HG03442 (cell line): ENCODE results near the gene IL1RAP.
"Not testable (repeated sequence)": the region's sequence is repeated elsewhere in the genome, so short reads cannot be mapped to it uniquely, and the experiment has no call there.

Experiments
- ATAC-seq: cut with Tn5 transposase; IDR thresholded peaks from one replicate; pipeline ENCODE4 v1.9.1; 2021; ENCODE audit warnings: mild to moderate bottlenecking, moderate library complexity; ENCODE audit not compliant: unreplicated experiment

Gene IL1RAP, protein sequence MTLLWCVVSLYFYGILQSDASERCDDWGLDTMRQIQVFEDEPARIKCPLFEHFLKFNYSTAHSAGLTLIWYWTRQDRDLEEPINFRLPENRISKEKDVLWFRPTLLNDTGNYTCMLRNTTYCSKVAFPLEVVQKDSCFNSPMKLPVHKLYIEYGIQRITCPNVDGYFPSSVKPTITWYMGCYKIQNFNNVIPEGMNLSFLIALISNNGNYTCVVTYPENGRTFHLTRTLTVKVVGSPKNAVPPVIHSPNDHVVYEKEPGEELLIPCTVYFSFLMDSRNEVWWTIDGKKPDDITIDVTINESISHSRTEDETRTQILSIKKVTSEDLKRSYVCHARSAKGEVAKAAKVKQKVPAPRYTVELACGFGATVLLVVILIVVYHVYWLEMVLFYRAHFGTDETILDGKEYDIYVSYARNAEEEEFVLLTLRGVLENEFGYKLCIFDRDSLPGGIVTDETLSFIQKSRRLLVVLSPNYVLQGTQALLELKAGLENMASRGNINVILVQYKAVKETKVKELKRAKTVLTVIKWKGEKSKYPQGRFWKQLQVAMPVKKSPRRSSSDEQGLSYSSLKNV

DNA sequence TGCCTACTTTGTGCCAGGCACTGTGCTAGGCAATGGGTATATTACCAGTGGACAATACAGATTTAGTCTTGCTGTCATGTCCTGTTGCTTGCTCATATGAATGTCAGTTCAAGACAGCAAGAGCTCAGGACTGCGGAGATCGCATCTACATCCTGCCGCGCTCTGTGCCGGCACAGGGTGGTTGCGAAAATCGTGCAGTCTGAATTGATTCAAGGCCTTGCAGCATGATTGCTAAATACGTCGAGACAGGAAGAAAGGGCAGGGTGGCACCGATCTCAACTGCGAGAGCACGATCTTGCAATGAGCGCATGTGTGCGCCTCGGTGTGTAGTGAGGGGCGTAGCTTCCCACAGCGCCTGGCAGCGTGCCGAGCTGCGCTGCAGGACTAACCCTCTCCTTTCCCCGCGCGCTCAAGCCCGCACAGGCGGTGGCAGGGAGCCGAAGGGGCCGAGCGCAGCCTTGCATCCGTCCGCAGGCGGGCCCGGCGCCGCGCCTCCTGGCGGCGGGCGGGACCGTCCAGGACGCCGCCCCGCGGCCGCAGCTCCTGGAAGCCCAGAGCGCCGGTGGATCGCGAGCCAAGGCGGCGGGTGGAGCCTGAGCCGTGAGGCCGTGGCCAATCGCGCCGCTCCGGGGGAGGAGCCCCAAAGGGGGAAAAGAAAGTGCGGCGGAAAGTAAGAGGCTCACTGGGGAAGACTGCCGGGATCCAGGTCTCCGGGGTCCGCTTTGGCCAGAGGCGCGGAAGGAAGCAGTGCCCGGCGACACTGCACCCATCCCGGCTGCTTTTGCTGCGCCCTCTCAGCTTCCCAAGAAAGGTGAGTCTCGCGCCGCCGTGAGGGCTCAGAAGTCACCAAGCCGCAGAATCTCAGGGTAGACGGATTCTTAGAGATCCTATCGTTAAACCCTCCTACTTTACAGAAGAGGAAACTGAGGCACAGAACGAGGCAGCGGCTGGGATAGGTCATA is at the start of gene IL1RAP:
Gene IL1RAP (plus strand): TSS at position 677 of the 962 bp plus-strand sequence. CDS start 50,205 bp downstream, outside the sequence.
- ATAC-seq = peak; percentile 99

DNA sequence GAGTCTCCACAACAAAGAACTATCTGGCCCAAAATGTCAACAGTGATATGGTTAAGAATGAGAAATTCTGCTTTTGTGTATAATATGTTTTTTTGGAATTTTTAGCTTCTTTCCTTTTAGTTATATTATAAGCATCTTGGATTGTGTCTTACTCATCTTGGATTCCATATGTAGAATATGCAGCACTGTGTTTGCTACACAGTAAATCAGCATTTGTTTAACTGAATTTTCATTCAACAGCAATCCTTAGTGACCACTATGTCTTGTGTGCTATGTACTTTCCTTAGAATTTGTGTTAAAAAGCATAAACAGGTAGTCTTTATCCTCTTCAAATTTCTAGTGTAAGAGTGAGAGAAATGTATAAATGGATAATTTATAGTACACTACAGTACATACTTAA is 46.0 kb upstream of the IL1RAP start:
- ATAC-seq = no peak

DNA sequence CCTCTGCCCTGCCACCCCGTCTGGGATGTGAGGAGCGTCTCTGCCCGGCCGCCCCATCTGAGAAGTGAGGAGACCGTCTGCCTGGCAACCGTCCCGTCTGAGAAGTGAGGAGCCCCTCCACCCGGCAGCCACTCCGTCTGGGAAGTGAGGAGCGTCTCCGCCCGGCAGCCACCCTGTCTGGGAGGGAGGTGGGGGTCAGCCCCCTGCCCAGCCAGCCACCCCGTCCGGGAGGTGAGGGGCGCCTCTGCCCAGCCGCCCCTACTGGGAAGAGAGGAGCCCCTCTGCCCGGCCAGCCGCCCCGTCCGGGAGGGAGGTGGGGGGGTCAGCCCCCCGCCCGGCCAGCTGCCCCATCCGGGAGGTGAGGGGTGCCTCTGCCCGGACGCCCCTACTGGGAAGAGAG is 40.6 kb upstream of the IL1RAP start:
- not testable (repeated sequence) for ATAC-seq

DNA sequence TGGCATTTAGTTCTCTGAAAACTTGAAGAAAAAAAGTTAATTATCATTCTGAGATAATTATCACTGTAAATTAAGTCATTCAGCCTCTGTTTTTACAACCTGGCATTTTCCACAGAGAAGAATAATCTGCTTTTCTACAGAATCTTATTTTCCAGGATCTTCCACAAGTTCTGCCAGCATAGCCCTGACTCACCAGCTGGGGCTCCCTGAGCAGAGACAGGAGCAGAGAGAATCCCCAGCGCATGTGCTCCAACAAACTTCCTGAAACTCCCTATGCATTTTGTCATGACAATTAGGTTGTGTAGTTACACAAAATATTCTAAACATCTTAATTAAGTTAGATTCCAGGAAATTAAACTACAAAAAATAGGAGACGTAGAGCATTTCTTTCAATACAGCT is 32.1 kb upstream of the IL1RAP start:
- no peak for ATAC-seq

DNA sequence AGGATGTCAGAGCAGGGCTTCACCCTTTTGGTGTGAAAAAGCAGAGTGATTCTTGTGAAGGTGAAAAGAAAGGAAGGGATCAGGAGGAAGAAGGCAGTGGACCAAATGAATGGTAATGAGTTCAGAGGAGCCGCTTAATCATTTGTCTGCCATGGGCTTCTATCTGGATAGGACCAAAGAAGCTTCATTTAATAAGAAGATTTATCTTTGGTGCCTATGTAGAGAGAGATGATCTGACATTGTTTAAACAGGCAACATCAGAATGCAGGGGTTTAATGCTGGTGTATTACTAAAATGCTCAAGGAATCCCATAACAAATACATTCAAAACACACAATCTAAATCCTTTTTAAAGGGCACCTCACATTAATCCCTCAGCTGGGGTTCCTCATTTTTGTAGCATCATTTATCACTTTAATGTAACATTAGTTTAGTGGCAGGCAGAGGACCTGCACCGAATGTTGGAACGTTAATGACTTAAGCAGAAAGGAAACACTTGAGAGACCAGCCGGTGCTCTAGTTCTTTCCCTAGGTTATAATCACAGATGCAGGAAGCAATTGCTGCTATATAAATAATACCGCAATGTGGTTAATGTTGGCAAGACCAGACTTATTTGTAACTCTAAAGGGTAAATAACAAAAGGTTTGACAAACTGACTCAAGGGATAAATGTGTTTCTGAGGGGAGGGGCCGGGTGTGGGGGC is 27.9 kb upstream of the IL1RAP start:
- no peak for ATAC-seq

DNA sequence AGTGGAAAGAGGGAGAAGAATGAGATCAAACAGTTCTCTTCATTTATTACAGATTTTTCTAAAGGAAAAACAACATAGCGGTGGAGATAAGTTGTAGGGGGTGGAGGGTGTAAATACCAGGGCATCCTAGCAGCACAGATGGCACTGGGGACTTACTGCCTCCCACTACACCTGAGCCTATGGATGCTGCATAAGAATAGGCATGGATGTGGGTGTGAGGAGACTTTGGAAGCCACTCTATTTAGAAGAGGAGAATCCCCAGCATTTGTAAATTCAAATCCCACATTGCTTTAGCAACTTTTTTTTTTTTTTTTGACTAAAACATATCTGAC is 27.4 kb upstream of the IL1RAP start:
- no peak for ATAC-seq

DNA sequence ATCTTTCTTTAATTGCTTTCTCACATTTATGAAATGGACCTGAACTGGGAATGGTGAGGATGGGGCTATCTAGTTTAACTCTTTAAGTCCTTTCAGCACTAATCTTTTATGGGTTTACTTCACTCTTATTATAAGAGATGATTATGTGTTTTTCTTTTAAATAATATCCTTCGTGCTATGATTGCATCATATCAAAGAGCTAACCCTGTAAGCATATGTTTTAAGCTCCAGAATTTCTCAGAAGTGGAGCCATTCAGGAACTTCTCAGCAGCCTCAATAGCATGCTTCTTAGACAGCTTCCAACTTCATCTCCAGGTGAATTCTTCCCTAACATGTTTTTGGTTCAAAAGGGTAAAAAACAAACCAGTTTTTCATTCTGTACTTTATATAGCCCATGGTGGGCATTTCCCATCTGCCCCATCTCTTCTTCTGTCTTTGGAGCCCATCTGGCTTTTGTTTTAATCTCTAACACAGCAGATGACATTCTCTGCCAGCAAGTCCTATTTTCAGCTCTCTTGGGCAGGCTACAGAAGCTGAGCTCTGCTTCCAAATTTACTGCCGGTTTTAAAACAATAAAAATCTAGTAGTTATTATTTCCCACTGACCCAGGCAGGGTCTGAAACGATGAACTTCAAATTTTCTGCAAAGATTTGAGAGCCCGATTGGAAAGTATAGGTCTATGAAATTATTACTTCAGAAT is 26.8 kb upstream of the IL1RAP start:
- no peak for ATAC-seq

DNA sequence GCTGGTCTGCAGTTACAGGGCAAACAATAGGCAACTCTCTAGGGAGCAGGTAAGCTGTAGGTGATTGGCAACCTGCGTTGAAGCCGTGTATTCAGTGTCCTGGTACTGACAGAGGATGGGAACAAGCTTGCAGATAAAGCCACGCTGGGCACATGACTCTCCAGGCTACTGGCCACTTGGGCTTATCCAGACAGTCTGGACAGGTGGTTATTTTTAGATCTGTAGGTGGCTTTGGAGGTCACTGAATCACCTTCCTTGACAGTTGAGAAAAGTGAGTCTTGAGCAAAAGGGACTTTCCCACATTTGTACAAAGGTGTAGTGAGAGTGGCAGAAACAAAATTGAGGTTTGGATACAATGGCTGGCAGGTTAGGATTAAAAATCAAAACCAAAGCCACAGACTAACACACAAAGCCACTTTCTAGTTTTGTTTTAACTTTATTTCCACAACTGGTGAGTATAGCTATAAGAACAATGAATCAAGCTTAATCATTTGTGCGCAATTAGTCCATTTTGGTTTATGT is 22.3 kb upstream of the IL1RAP start:
- no peak for ATAC-seq

DNA sequence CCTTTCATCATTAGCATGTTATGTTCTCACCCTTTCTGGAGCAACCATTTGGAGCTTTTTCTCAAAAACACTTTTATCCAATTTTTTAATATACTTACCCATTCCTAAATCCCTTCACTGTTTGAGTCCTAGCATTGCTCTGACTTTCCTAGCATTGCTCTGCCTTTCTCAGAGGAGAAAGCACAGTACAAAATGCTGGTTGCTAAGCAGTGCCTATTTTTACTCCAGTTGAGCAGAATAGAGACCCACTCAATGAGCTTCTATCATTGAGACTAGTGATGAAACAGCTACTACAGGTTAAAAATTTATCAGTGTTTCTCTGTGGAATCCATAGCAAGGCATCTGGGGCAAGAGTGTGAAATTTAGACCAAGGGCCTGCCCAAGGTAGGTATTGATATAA is 21.8 kb upstream of the IL1RAP start:
- no peak for ATAC-seq

DNA sequence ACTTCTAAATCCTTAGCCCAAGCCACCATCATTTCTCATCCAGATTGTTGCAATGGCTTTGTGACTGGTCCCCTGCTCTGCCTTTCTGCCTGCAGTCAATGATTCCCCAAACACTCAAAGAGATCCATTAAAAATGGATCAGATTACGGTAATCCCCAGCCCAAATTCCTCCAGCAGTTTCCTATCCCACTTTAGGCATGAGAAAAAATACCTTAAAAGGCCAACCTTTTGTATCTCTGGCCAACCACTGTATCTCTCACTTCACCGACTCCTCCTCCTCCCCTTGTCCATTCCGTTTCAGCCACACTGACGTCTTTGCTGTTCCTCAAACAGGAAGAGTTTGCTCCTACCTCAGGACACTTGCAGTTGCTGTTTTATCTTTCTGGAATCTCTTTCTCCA is 20.9 kb upstream of the IL1RAP start:
- no peak for ATAC-seq

DNA sequence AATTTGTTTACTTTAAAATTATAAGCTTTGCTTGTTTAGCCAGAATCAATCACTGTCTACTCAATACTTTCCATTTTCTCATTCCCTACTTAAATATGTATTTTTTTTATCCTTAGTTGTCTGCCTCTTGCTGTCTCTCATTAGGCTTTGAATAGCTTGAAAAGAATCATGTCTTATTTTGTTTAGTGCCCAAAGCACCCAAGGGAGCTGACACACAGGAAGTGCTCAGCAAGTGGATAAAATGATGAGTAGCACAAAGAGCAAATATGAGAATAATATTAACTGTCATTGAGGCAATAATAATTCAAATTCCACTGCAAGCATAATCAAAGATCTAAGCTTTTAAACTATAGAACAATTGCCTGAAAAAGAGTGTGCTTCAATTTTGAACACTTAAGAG is 19.0 kb upstream of the IL1RAP start:
- no peak for ATAC-seq

DNA sequence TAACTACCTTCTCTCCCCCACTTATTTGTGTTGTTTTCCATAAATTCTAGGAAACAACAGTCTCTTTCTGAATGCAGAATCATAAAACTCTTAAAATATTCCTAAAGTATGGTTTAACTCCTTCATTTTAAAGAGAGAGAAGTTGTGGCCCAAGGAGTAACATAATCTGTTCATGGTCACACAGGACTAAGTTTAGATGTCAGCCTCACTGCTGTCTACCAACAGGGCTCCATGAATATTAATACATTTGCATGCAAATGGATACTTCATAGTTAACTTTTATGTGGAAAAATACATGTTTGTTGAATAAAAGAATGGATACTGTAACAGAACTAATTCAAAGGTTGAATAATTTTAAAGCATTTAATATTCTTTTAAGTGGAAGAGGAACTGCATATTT is 18.5 kb upstream of the IL1RAP start:
- ATAC-seq = no peak

DNA sequence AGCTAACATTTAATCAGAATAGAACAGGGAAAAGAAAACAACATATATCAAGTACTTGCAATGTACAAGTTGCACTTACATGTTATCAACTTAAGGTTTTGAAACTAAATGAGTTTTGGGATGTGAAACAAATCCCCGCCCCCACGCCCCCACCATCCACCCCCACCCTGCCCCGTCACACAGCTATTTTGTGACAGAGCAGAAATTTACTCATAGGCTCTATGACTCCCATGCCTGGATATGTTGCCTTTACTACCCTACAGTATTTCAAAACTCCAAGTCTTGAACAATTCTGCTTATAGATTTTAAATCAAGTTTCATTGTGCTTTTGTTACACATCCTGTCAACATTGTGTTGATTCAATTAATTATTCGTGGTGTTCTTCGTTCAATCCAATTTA is 18.1 kb upstream of the IL1RAP start:
- ATAC-seq = no peak

DNA sequence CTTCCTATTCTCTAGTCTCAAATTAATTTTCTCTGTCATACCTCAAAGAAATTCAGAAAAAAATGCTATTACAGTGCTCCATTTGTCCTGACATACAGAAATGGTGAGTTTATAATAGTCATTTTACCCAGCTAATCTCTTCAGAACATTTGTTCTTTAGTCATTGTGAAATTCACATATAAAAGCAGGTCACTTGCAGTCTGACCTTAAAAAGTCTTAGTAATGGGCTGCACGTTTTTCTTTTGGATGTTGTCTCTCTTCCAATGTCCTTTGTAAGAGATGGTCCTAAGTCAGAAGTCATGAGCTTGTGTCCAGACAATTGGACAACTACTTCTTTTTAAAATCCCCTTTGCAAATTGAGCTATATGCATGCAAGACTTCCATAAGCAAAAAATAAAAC is 17.0 kb upstream of the IL1RAP start:
- no peak for ATAC-seq

DNA sequence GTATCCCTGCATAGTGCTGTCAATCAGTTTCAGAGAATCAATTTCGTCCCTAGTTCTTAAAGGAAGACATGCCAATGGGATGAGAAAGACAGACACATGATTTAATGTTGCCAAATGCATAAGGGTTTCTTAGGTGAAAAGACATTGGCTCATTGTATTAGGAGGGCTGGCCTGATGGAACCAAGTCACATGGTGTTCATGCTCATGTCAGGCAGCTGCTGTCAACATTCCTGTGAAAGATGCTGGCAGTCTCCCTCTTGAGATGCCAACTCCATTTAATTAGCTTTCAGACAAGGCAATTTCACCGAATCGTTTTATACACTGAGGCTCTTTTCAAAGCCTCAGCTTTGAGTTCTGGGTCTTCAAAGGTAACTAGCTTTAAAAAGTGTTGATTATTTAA is 16.1 kb upstream of the IL1RAP start:
- no peak for ATAC-seq

DNA sequence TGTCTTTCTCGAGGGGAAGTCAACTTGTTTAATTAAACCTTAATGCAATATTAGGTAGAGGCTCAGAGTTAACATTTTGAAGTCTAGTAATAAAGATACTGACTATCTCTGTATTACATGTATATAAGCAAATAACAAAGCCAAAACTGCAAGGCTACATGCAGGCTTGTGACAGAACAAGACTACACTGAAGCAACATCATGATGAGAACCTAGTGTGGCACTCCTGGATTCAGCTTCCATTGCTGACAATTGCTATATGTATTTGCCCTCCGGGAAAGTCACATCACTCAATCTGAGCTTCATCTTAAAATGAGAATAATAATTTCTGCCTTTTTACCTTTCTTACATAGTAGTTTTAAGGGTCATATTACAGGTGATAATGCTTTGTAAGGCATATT is 15.6 kb upstream of the IL1RAP start:
- ATAC-seq = no peak

DNA sequence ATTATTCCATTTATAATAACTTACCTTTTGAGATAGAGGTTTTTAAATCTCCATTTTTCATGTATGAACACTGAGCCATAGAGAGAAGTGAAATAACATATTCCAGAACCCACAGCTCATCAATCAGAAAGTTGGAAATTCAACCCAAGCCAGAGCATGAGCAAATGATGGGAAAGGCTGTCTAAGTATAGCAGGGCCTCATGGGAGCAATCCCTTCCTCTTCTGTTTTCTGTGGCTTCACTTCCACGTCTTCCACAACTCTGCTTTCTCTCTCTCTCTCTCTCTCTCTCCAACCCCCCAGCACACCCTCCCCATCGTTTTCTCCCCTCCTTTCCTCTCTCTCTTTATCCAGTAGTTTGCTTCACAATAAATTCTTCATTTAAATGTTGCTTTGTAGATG is 14.8 kb upstream of the IL1RAP start:
- ATAC-seq = no peak

DNA sequence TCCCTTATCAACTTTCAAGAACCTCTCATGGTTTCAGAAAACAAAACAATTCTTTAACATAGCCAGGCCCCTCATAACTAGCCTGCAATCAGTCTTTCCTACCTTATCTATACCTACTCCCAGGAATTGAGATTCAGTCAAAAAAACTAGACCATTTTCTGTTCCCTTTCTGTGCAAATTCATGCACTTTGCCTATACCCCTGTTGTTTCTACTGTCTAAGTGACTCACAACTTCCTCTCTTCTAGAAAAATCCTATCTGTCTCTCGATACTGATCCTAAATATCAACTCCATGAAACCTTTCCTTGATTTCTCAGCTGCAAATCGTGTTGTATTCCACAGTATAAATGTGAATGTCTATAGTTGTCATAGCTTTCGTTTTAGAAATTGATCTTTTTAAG is 10.9 kb upstream of the IL1RAP start:
- no peak for ATAC-seq

DNA sequence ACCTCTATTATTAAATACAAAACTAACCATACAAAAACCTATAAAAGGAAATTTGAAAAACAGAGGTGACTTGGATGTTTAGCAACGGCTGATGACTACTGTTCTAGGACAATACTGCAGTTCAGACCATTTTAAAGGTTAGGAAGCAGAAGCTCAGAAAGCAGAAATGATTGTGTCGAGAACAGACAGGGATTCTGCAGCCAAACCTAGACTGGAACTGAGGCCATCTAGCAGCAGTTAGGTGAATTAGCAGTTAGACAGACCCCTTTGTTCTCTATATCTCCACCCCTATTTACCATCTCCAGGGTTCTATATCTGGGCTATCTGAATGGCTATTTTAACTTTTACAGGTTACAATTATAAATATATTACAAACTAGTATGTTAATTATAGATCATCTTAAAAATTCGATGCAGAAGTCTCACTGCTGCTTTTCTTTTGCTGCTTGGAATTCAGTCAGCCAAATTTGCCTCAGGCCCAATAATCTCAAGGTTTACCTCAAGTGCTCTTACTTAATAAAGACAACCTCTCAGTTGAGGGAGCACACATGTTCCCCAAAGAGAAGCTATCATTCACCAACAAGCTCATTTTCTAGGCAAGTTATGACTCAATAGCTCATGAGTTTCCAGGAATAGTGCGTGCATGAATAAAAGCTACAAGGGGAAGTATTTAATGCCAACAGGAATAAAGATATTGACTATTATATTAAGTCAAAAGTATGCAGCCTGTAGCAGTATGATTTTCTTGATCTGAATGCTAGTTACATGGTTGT is 9.3 kb upstream of the IL1RAP start:
- ATAC-seq = no peak
